ENCODE results near the gene TMEM80.
A peak's percentile ranks its signal among the peaks of the same experiment; 100 is the strongest.
"Not testable (repeated sequence)": the region's sequence is repeated elsewhere in the genome, so short reads cannot be mapped to it uniquely, and the experiment has no call there.

The TMEM80 gene

GRCh38 chr11:727859-728748 is 32.5 kb downstream of the TMEM80 start:
- H3K4me3 ChIP-seq (ENCODE audit: low read length), result no peak overlapping the region
- TF ChIP-seq CTCF (conservative IDR thresholded peaks at IDR 0.05; ENCODE audit: low read depth, low read length), result peak; percentile 98
- no peak for DNase-seq (ENCODE audit: low read depth)

GRCh38 chr11:728901-729491 is 33.4 kb downstream of the TMEM80 start:
- no peak for DNase-seq (ENCODE audit: low read depth)
- no peak for TF ChIP-seq CTCF (conservative IDR thresholded peaks at IDR 0.05; ENCODE audit: low read depth, low read length)
- H3K4me3 ChIP-seq (ENCODE audit: low read length), result no peak overlapping the region

- TF ChIP-seq CTCF (conservative IDR thresholded peaks at IDR 0.05; ENCODE audit: low read depth, low read length), result no peak
- DNase-seq (ENCODE audit: low read depth), result no peak
- no peak overlapping the region for H3K4me3 ChIP-seq (ENCODE audit: low read length)
Observed at GRCh38 chr11:729492-730074, 34.0 kb downstream of the TMEM80 start.

- H3K4me3 ChIP-seq (ENCODE audit: low read length), result no peak overlapping the region
- no peak for TF ChIP-seq CTCF (conservative IDR thresholded peaks at IDR 0.05; ENCODE audit: low read depth, low read length)
- no peak for DNase-seq (ENCODE audit: low read depth)
Observed at GRCh38 chr11:733072-733471, 37.5 kb downstream of the TMEM80 start.

- not testable (repeated sequence) for DNase-seq (ENCODE audit: low read depth); H3K4me3 ChIP-seq (ENCODE audit: low read length)
Observed at GRCh38 chr11:734541-734940, 38.9 kb downstream of the TMEM80 start.

GRCh38 chr11:737366-737765 is 41.8 kb downstream of the TMEM80 start:
- no peak overlapping the region for H3K4me3 ChIP-seq (ENCODE audit: low read length)
- no peak for TF ChIP-seq CTCF (conservative IDR thresholded peaks at IDR 0.05; ENCODE audit: low read depth, low read length)
- no peak for DNase-seq (ENCODE audit: low read depth)

- H3K4me3 ChIP-seq (ENCODE audit: low read length), result not testable (repeated sequence)
Observed at GRCh38 chr11:737899-738298, 42.3 kb downstream of the TMEM80 start.

GRCh38 chr11:742156-742546 is 46.5 kb downstream of the TMEM80 start:
- no peak for DNase-seq (ENCODE audit: low read depth)
- no peak for TF ChIP-seq CTCF (conservative IDR thresholded peaks at IDR 0.05; ENCODE audit: low read depth, low read length)
- H3K4me3 ChIP-seq (ENCODE audit: low read length), result no peak overlapping the region

More at GRCh38 chr11:737899-738298, 42.3 kb downstream of the TMEM80 start:
- not testable (repeated sequence) for DNase-seq (ENCODE audit: low read depth)
